ENCODE measurements around the gene CHSY1.

DNA sequence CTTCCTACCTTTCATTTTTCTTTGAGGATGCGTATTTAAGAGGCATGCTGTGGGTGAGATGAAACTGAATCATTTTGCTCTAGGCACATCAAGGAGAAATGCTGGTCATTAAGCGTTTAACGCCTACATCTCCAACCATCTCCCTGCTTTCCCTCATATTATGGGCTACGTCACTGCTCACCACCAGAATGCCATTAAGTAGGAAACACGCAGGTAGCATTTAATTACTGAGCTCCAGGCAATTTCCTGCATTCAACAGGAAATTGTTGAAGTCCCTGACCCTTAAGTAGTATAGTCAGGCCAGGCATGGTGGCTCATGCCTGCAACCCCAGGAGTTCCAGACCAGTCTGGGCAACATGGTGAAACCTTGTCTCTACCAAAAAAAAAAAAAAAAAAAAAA lies 66.1 kb downstream of the CHSY1 start:
- TF ChIP-seq SUZ12 (IDR thresholded peaks at IDR 0.05; ENCODE audit: extremely low read depth, insufficient read depth, insufficient read length) (no peak), ZNF274 (IDR thresholded peaks at IDR 0.05; ENCODE audit: low read depth, low read length) (no peak), YY1 (IDR thresholded peaks at IDR 0.05; ENCODE audit: insufficient read depth, insufficient read length) (no peak)
